ENCODE measurements around the gene FNTB.
A peak's percentile ranks its signal among the peaks of the same experiment; 100 is the strongest.
"Not testable (repeated sequence)": the region's sequence is repeated elsewhere in the genome, so short reads cannot be mapped to it uniquely, and the experiment has no call there.

FNTB gene

DNA sequence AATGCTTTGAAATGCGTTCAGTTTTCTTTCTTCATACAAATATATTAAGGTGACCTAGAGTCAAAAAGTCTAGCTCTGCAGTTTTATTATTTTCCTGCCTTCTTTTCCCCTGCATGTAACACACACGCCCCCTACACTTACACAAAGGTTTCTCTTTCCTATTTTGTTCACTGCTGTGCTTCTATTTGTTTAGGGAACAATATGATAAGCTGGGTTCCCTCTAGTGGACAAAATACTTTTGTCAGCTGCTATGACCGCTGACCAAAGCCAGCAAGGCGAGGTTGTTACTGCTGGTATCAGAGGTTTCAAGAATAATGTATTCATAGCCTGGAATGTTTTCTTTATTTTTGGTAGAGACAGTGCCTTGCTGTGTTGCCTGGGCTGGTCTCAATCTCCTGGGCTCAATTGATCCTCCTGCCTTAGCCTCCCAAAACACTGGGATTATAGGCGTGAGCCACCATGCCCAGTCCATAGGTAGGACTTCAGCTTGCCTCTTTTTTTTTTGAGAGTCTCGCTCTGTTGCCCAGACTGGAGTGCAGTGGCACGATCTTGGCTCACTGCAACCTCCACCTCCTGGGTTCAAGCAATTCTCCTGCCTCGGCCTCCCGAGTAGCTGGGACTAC lies 33.4 kb downstream of the FNTB start:
- peak; percentile 61 to 85 (median 77) for DNase-seq

DNA sequence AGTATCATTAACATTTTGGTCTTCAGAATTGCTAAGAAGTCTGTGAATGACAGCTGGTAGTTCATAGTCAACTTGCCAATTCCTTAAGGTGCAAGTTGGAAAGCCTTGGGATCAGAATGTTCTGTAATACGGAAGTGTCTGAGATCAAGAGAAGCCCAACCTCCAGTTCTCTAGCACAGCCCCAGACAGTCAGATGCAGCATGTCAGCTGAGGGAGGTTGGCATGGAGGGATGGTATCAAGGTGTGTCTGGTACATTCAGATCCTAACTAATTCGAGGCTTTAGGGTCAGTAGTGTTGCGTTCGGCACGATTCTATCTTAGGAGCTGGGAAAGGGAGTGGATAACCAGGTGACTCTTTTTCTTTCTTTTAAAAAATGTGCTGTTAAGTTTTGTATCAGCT lies 38.3 kb downstream of the FNTB start:
- no peak for DNase-seq

DNA sequence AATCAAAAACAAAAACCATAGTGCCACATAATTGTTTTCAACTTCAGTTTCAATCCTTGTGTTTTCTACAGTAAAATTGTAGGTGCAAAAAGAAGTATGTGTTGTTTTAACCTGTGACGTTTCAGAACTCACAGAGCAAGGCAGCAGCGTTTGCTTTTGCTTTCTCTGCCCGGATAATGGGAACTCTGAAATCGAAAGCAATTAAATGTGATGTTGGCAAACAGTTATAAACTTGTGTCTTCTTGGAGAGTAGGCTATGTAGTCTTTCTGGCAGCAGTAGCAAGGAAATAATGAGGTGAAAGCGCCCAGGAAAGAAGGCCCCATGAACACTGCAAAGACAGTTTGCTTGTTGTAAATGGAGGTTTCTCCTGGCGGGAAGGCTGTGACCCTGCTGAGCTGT lies 39.1 kb downstream of the FNTB start:
- DNase-seq: no peak

DNA sequence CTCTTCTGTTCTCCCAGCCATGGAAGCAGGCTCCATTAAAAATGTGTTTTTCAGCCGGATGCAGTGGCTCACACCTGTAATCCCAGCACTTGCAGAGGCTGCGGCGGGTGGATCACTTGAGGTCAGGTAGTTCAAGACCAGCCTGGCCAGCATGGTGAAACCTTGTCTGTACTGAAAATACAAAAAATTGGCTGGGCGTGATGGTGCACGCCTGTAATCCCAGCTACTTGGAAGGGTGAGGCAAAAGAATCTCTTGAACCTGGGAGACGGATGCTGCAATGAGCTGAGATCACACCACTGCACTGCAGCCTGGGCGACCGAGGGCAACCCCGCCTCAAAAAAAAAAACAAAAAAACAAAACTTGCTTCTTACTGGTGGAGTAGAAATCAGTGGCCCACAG lies 39.8 kb downstream of the FNTB start:
- no peak for DNase-seq

DNA sequence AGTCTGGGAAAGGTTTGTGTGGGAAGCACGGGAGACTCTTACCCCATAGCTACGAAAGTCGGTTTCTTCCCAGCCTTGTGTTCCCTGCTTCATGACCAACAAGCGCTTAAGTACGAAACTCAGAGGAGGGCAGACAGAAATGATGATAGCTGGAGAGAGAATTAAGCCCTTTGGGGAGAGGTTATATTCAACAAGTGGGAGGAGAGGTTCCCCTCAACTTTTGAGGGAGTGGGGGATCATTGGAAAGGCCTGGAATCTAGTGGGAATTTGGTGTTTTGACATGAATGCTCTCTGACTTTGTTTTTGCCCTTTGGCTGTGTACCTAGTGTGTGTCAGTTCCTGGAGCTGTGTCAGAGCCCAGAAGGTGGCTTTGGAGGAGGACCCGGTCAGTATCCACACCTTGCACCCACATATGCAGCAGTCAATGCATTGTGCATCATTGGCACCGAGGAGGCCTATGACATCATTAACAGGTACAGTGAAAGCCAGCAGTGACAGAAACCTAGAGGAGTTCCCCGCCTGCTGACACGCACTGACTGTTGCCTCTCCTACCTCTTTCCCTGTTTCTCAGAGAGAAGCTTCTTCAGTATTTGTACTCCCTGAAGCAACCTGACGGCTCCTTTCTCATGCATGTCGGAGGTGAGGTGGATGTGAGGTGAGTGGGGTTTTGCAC lies 40.6 kb downstream of the FNTB start:
- DNase-seq: no peak

DNA sequence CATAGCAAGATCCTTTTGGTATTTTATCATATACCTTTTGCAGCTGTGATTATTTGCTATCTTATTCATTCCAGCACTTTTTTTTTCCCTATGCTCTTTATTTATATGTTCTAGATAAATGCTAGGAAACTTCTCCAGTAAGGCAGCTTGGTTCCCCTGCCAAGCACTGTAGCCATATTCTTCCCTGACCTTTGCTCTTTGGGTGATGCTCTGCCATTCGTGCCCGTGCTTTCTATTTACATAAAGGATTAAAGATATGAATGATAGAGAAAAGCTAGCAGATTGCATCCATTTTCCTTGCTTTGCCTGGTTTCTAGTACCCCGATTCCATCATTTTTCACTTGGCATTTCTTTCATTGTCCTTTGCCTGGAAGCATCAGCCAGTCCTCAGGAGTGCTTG lies 42.2 kb downstream of the FNTB start:
- DNase-seq: no peak

DNA sequence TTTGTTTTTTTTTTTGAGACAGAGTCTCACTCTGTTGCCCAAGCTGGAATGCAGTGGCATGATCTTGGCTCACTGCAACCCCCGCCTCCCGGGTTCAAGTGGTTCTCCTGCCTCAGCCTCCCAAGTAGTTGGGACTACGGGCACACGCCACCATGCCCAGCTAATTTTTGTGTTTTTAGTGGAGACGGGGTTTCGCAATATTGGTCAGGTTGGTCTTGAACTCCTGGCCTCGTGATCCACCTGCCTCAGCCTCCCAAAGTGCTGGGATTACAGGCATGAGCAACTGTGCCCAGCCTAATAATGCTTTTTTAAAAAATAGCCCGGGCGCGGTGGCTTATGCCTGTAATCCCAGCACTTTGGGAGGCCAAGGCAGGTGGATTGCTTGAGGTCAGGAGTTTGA lies 44.6 kb downstream of the FNTB start:
- not testable (repeated sequence) for DNase-seq

DNA sequence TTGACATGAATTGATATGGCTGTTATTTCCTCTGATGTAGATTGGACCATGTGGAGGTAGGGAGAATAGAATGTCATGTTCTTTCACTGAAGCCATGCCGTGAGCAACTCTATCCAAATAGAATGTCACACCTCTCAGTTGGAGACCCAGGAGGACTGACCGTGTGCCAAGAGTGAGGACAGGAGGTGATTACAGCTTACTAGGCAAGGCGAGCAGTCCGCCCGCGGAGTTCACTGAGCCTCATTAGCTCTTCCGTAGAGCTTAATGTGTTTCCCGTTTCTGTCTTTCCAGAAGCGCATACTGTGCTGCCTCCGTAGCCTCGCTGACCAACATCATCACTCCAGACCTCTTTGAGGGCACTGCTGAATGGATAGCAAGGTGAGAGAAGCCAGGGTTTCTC lies 45.6 kb downstream of the FNTB start:
- no peak for DNase-seq

DNA sequence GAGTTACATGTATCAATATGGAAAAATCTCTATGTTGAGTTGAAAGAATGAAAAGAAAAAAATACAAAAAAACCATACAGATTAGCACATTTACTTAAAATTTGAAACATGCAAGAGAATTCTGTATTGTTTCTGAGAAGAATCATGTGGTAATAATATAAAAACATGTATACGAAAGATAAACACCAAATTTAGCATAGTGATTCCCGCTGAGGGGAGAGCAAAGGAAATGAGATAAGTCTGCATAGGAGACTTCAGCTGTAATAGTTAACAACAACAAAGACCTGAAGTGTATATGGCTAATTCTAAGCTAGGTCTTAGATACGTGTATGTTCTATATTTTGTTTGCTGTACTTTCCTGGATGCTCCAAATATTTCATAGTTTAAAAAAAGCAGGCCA lies 46.5 kb downstream of the FNTB start:
- DNase-seq: no peak

DNA sequence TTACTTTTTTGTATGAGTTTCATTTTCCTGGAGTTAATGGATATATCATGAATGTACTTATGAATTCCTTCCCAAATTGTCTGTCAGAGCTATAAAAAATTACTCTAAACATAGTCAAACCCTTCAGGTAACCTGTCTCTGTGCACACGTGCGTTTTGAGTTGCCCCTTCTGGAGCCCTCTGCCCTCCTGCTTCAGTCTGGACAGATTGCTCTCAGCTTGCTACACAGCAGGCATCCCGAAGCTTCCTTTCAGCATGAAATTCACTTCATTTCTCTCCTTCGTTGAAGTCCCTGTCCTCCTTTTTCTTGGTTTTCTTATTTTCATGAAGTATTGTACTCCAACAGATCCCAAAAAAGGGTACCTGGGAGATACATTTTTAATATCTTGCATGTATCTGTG lies 47.3 kb downstream of the FNTB start:
- DNase-seq: no peak

DNA sequence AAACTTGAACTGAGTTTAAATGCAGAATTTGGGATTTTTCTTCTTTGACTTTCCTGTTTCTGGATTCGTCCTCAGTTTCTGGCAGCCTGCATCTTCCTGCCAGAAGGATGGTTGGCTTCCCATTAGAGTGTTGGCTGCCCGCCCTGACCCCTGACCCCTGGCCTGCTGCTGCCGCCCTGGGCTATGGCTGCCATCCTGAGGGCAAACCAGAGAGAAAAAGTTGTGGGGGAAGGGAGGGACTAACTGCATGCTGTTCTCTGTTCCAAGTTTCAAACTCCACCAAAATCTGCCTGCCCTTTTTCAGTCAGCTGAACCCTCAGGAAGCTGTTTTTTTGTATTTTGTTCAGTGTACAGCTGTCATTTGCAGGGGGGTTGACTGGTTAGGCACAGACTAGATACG lies 48.4 kb downstream of the FNTB start:
- no peak for DNase-seq

DNA sequence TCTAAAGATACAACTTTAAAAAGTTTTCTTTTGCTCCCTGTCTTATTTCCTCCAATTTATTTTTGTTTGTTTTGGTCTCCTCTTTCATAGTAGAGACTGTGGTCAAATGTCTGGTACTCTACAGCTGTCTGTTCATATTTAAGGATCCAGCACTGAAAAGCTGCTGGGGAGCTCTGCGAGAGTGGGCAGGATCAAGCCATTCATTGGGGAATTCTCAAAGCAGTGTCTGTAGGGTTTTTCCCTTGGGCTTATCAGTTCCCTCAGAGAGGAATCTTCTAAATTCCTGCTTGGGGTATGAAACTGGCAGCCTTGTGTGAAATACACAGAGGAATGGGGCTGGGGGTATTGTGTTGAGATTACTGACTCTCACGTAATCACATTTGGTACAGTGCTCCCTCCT lies 52.3 kb downstream of the FNTB start:
- no peak for DNase-seq

DNA sequence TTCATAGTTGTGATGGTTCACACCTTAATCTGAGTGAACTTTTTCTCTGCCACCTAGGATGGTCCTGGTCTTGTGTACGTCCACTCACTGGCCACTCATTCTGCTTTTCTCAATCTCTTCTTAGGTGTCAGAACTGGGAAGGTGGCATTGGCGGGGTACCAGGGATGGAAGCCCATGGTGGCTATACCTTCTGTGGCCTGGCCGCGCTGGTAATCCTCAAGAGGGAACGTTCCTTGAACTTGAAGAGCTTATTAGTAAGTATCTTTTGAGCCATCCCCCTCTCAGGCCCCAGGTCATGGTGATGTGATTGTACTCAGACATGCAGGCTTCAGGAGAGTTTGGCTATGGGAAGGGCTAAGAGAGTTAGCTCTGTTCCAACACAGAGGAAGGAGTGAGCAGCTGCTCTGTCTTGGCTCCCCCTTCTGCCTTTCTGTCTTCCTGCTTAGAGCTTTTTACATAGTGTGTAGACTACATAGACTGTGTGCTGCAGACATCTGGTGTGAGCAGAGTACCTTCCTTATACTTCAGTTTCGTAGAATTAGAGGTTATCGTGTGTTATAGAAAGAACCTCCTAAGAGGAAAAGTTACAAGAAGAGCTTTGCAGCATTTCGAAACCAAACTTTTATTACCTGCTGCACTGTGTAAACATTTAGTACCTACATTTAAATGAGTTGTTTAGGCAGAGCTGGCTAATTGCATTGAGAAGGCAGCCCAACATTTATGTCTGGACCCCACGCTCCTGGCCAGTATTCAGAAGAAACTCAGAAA lies 54.2 kb downstream of the FNTB start:
- no peak for DNase-seq

DNA sequence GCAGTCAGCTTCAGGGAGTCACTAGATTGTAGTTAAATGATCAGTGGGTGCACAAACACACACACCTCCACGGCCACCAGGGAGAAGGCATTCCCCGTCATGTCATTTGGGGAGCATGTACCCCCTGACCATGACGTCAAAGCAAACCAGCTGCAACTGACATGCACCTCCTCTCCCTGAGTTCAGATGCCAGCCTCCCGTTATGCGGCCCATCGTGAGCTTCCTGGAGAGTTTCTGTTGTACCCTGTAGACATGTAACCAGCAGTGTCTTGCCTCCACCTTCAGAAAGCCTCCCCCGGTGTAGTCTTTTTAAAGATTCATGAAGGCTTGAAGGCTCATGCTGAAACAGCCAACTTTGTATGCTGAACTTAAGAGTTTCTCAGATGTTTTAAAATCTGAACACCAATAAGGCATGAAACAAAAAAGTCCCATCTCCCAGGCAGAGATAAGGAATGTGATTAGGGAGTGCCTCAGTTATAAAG lies 54.8 kb downstream of the FNTB start:
- no peak for DNase-seq

DNA sequence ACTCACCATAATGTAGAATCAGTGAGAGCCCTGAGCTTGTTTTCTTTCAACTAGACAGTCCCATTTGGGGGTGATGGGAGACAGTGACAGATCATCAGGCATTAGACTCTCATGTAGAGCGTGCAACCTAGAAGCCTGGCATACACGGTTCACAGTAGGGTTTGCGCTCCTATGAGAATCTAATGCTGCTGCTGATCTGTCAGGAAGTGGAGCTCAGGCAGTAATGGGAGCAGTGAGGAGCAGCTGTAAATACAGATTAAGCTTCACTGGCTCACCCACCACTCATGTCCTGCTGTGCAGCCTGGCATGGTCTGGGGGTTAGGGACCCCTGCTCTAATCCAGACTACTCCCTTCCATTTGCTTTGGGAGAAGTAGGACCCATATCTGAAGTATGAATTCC lies 55.6 kb downstream of the FNTB start:
- no peak for DNase-seq

DNA sequence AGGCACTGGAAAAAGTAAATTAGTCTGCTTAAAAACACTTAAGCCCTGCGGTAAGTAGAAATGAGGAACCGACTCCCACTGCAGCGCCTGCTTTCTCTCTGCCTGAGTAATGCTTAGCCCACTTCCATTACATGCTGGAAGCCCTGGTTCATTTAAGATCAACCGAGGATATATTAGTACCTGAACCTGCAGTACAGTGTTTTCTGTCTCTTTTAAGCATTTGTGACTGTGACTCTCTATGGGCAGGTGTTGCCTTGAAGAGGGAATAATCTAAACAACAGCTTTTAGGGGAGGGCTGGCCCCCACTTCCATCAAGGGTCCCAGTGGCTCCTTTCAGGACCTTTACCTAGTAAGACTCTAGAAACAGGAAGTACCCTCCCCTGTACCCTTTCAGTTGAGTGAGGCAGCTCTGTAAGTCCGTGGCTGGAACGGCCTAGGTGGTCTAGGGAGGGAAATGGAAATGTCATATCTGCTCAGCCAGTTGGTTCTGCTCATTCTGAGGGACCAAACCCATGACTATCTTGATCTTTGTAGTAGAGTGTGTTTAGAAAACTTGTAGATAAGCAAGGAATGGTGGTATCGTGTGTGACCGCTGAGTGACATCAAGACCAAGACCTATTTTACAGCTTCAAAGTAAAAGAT lies 56.2 kb downstream of the FNTB start:
- DNase-seq: peak; percentile 82 to 91 (median 88)

DNA sequence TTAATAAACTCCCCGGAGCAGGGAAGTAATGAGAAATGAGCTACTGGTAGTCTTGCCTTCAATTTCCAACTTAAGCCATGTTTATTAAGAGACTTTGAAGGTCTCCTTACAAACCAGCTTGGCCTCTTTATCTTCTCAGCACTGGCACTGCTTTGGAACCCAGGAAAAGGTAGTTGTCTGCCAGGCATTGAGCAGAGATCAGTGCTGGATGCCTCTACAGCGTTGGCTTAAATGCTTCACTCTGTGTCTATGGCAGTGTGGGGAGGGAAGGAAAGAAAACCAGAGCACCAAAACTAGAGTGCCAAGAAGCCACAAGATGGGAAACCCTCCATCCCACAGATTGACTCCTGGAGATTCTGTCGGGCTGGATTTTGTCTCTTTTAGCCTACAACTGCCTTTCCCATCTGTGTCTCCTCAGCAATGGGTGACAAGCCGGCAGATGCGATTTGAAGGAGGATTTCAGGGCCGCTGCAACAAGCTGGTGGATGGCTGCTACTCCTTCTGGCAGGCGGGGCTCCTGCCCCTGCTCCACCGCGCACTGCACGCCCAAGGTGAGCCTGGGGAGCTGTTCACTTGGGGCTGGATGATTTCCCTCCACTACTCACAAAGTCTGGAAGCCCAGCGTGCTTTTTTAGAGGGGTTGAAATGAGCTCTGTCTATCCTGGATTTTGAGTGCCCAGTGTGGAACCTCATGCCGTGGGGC lies 57.3 kb downstream of the FNTB start:
- DNase-seq: no peak

DNA sequence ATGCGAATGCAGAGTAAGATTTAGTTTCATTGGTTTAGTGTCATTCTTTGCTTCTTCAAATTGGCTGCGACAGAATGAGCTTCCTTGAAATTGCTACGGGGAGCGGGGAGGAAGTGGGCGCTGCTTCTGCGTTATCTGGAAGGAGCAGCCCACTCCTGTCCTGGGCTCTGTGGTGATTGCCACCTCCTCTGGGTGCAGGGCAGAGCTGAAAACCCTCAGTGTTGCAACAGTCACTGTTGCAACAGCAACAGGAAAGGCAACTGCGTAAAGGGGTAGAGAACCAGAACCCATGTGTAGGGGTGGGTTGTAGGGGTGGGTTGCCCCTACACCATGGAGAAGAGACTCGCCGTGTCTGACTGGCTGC lies 57.9 kb downstream of the FNTB start:
- peak; percentile 90 to 97 (median 94) for DNase-seq

DNA sequence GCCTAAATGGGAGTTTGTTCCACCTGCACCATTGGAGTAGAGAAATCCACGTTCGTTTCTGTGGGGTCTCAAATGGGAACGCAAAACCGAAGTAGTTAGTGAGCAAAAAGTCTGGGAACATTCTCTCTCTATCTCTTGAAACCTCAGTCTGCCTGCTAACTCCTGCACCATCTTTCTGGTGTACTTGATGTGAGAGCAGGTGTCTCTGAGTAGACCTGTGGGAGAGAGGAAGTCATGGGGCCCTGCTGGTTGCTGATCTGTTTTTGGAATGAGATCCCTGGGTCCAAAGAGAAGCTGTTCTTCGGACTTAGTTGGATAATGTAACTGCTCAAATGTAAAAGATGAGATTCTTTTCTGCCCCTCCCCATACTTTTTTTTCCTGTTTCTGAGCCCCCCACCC lies 58.3 kb downstream of the FNTB start:
- DNase-seq: peak; percentile 17 to 52 (median 34)

DNA sequence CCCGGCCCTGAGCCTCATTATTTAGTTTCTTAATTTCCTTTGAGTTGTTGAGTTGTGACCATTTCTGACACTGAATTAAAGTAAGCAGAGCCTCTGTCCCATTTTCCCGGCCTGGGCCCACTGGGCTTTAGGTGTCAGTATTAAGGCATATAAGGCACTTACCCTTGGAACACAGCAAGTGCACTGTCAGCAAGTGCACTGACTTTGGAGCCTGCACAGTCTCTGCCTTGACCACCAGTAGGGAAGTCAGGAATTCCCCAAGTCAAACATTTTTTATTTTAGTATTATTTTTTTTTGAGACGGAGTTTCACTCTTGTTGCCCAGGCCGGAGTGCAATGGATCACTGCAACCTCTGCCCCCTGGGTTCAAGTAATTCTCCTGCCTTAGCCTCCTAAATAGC lies 59.0 kb downstream of the FNTB start:
- peak; percentile 51 to 79 (median 79) for DNase-seq

DNA sequence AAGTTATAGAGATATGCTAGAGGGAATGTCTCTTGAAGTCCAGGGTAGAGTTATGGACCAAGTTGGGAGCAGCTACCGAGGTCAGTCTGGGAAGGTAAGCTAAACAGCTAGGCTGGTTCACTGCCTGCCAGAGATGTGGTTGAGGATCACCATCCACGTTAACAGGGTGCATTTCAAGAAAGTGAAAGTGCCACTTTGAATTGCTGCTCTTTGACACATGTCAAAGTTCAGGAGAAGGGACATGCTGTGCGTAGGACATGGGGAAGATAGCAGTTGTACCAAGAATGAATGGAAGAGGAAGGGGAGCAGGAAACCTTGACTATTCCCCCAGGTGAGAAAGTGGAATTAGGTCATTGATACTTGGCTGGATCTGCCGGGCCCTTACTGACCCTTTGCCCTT lies 66.1 kb downstream of the FNTB start:
- DNase-seq: no peak

DNA sequence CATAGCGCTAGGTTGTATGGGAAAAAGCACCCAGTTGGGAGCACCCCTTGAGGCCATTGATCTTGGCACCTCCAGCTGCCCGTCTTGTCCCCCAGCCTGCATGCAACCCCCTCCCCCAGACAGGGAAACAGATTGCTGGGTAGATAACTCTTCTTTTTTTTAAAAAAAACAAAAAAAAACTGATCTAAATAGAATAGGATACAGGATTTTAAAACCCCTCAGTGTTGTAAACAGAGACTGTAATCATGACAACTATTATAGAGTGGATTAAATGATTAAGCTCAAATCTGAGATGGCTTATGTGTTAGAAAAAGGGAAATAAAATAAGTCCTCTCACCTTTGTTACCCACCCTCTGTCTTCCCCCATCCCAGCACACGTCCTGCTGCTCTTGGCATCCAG lies 66.8 kb downstream of the FNTB start:
- no peak for DNase-seq
